Stimulated activated naive B cell treated with anti-CD40 and anti-IgM and Interleukin-4, amounts not matched to agents 10 μg/mL and 1 μg/mL and 100 μg/mL, for 72 hours (primary cell): ENCODE data around the gene OR6B2.

Experiments
- ATAC-seq, 2 donors: fragments of 150-1000 bp; cut with Tn5 transposase; replicated peaks; 2 replicates each; pipeline ENCODE4 v1.10.0; 2021; ENCODE audit warnings: moderate library complexity in 1 of 2
- DNase-seq: peaks from one replicate; pipeline ENCODE4 v3.0.0; 2021
- H3K27ac Mint-ChIP-seq: one replicate; pipeline ENCODE4 v1.8.0; 2022; ENCODE audit warnings: mild to moderate bottlenecking, mixed read lengths
- H3K27me3 Mint-ChIP-seq, 2 donors: one replicate each; pipeline ENCODE4 v1.8.0; 2022; ENCODE audit warnings: mixed read lengths in 2 of 2
- H3K36me3 Mint-ChIP-seq, 2 donors: one replicate each; pipeline ENCODE4 v1.8.0; 2022; ENCODE audit warnings: mixed read lengths in 2 of 2, mild to moderate bottlenecking in 1 of 2
- H3K4me1 Mint-ChIP-seq, 2 donors: one replicate each; pipeline ENCODE4 v1.8.0; 2022; ENCODE audit warnings: mixed read lengths in 2 of 2, mild to moderate bottlenecking in 1 of 2
- H3K4me3 Mint-ChIP-seq, 2 donors: one replicate each; pipeline ENCODE4 v1.8.0; 2022; ENCODE audit warnings: mild to moderate bottlenecking in 2 of 2, mixed read lengths in 2 of 2, moderate library complexity in 1 of 2
- H3K9me3 Mint-ChIP-seq, 2 donors: one replicate each; pipeline ENCODE4 v1.8.0; 2022; ENCODE audit warnings: mixed read lengths in 2 of 2, mild to moderate bottlenecking in 1 of 2

OR6B2 gene

GRCh38 chr2:240030379-240031094 lies at the start of gene OR6B2:
TSS of gene OR6B2 (minus strand) at chr2:240030429. CDS start at chr2:240030429, 0 bp downstream.
- Mint-ChIP-seq H3K9me3 (no peaks in the 10 kb centered on the region), H3K36me3 (no peaks in the 10 kb centered on the region), H3K27ac (no peak within 1 kb of the TSS), H3K4me3 (no peak within 1 kb of the TSS), H3K4me1 (no peaks in the 10 kb centered on the region), H3K27me3 (peaks cover 32 to 39% of the 10 kb centered on the region in 2 donors)
- ATAC-seq (no peak), DNase-seq (no peak)

GRCh38 chr2:240078631-240079030 lies 48.4 kb upstream of the OR6B2 start:
- Mint-ChIP-seq H3K36me3 (peaks cover 2 to 4% of the 10 kb centered on the region in 2 donors), H3K9me3 (peaks cover 17 to 29% of the 10 kb centered on the region in 2 donors), H3K4me1 (no peaks in the 10 kb centered on the region), H3K4me3 (no peak overlapping the region), H3K27ac (no peak overlapping the region), H3K27me3 (peaks cover 13 to 17% of the 10 kb centered on the region in 2 donors)
- DNase-seq (no peak), ATAC-seq (no peak)

GRCh38 chr2:240077442-240077841 lies 47.2 kb upstream of the OR6B2 start:
- peaks cover 17 to 29% of the 10 kb centered on the region in 2 donors for H3K9me3 Mint-ChIP-seq
- peaks cover 2 to 4% of the 10 kb centered on the region in 2 donors for H3K36me3 Mint-ChIP-seq
- no peak overlapping the region for H3K27ac Mint-ChIP-seq
- H3K4me3 Mint-ChIP-seq: no peak overlapping the region
- peaks cover 13 to 21% of the 10 kb centered on the region in 2 donors for H3K27me3 Mint-ChIP-seq
- no peaks in the 10 kb centered on the region for H3K4me1 Mint-ChIP-seq
- DNase-seq (no peak), ATAC-seq (no peak)

- Mint-ChIP-seq H3K27ac (no peak overlapping the region), H3K4me1 (no peaks in the 10 kb centered on the region)
Observed at GRCh38 chr2:240074545-240074944, 44.3 kb upstream of the OR6B2 start.

GRCh38 chr2:240070907-240071306 lies 40.7 kb upstream of the OR6B2 start:
- DNase-seq (no peak), ATAC-seq (no peak)
- H3K27ac Mint-ChIP-seq: no peak overlapping the region
- no peak overlapping the region for H3K4me3 Mint-ChIP-seq
- no peaks in the 10 kb centered on the region for H3K4me1 Mint-ChIP-seq
- H3K9me3 Mint-ChIP-seq: peaks cover 6 to 20% of the 10 kb centered on the region in 2 donors
- H3K36me3 Mint-ChIP-seq: no peaks in the 10 kb centered on the region
- H3K27me3 Mint-ChIP-seq: peaks cover 22 to 33% of the 10 kb centered on the region in 2 donors

More at GRCh38 chr2:240074545-240074944, 44.3 kb upstream of the OR6B2 start:
- peaks cover 2 to 4% of the 10 kb centered on the region in 2 donors for H3K36me3 Mint-ChIP-seq
- H3K4me3 Mint-ChIP-seq: no peak overlapping the region
- peaks cover 10 to 25% of the 10 kb centered on the region in 2 donors for H3K27me3 Mint-ChIP-seq
- ATAC-seq: no peak
- no peak for DNase-seq
- peaks cover 17 to 32% of the 10 kb centered on the region in 2 donors for H3K9me3 Mint-ChIP-seq

GRCh38 chr2:240069829-240070228 lies 39.6 kb upstream of the OR6B2 start:
- no peak for DNase-seq
- H3K27ac Mint-ChIP-seq: no peak overlapping the region
- peaks cover 3 to 14% of the 10 kb centered on the region in 2 donors for H3K9me3 Mint-ChIP-seq
- H3K4me1 Mint-ChIP-seq: no peaks in the 10 kb centered on the region
- H3K27me3 Mint-ChIP-seq: peaks cover 28 to 34% of the 10 kb centered on the region in 2 donors
- no peaks in the 10 kb centered on the region for H3K36me3 Mint-ChIP-seq
- no peak overlapping the region for H3K4me3 Mint-ChIP-seq
- no peak for ATAC-seq

GRCh38 chr2:240068193-240068592 lies 38.0 kb upstream of the OR6B2 start:
- no peaks in the 10 kb centered on the region for H3K4me1 Mint-ChIP-seq
- DNase-seq (no peak), ATAC-seq (no peak)
- H3K9me3 Mint-ChIP-seq: peaks cover 3 to 14% of the 10 kb centered on the region in 2 donors
- H3K36me3 Mint-ChIP-seq: no peaks in the 10 kb centered on the region
- H3K27me3 Mint-ChIP-seq: peaks cover 24 to 35% of the 10 kb centered on the region in 2 donors
- H3K4me3 Mint-ChIP-seq: no peak overlapping the region
- H3K27ac Mint-ChIP-seq: no peak overlapping the region

- DNase-seq (no peak), ATAC-seq (no peak)
- peaks cover 3 to 14% of the 10 kb centered on the region in 2 donors for H3K9me3 Mint-ChIP-seq
- no peaks in the 10 kb centered on the region for H3K4me1 Mint-ChIP-seq
- H3K4me3 Mint-ChIP-seq: no peak overlapping the region
- H3K27me3 Mint-ChIP-seq: peaks cover 24 to 25% of the 10 kb centered on the region in 2 donors
- H3K27ac Mint-ChIP-seq: no peak overlapping the region
- H3K36me3 Mint-ChIP-seq: no peaks in the 10 kb centered on the region
Observed at GRCh38 chr2:240066489-240066888, 36.3 kb upstream of the OR6B2 start.

GRCh38 chr2:240064898-240065297 lies 34.7 kb upstream of the OR6B2 start:
- ATAC-seq: no peak
- peaks cover 3 to 14% of the 10 kb centered on the region in 2 donors for H3K9me3 Mint-ChIP-seq
- H3K4me3 Mint-ChIP-seq: no peak overlapping the region
- no peaks in the 10 kb centered on the region for H3K4me1 Mint-ChIP-seq
- DNase-seq: no peak
- H3K27ac Mint-ChIP-seq: no peak overlapping the region
- peaks cover 23 to 32% of the 10 kb centered on the region in 2 donors for H3K27me3 Mint-ChIP-seq
- H3K36me3 Mint-ChIP-seq: no peaks in the 10 kb centered on the region

GRCh38 chr2:240060977-240061591 lies 30.9 kb upstream of the OR6B2 start:
- peak; percentile 79 to 92 for ATAC-seq
- peaks cover 27 to 37% of the 10 kb centered on the region in 2 donors for H3K27me3 Mint-ChIP-seq
- no peak overlapping the region for H3K4me3 Mint-ChIP-seq
- no peaks in the 10 kb centered on the region for H3K4me1 Mint-ChIP-seq
- H3K36me3 Mint-ChIP-seq: no peaks in the 10 kb centered on the region
- DNase-seq: peak; percentile 32
- no peaks in the 10 kb centered on the region for H3K9me3 Mint-ChIP-seq
- no peak overlapping the region for H3K27ac Mint-ChIP-seq

- Mint-ChIP-seq H3K27me3 (peaks cover 42 to 52% of the 10 kb centered on the region in 2 donors), H3K4me3 (no peak overlapping the region), H3K27ac (no peak overlapping the region), H3K9me3 (no peaks in the 10 kb centered on the region), H3K4me1 (peaks cover 0 to 3% of the 10 kb centered on the region in 2 donors), H3K36me3 (no peaks in the 10 kb centered on the region)
- ATAC-seq (no peak), DNase-seq (no peak)
Observed at GRCh38 chr2:240056678-240057077, 26.4 kb upstream of the OR6B2 start.

- H3K27ac Mint-ChIP-seq: no peak overlapping the region
- H3K36me3 Mint-ChIP-seq: no peaks in the 10 kb centered on the region
- no peaks in the 10 kb centered on the region for H3K9me3 Mint-ChIP-seq
- peaks cover 42 to 46% of the 10 kb centered on the region in 2 donors for H3K27me3 Mint-ChIP-seq
- ATAC-seq: no peak
- H3K4me3 Mint-ChIP-seq: no peak overlapping the region
- no peak for DNase-seq
- peaks cover 0 to 3% of the 10 kb centered on the region in 2 donors for H3K4me1 Mint-ChIP-seq
Observed at GRCh38 chr2:240055177-240055917, 25.1 kb upstream of the OR6B2 start.

- Mint-ChIP-seq H3K27me3 (peaks cover 47 to 50% of the 10 kb centered on the region in 2 donors), H3K36me3 (no peaks in the 10 kb centered on the region), H3K4me3 (no peak within 1 kb of the TSS), H3K27ac (no peak within 1 kb of the TSS), H3K9me3 (no peaks in the 10 kb centered on the region), H3K4me1 (peaks cover 0 to 3% of the 10 kb centered on the region in 2 donors)
- DNase-seq: no peak
- ATAC-seq: no peak
Observed at GRCh38 chr2:240053173-240054155, 23.2 kb upstream of the OR6B2 start, which contains the start of gene OR6B3. TSS of gene OR6B3 (minus strand) at chr2:240053521.
